Left ventricle myocardium inferior (tissue), 1 donor: ENCODE data around the gene MAGED2. TPM values are rescaled to one million over a fixed set of nuclear protein-coding genes. Genes with fewer than 3 reads are reported as not detected.
"Not testable (repeated sequence)": the region's sequence is repeated elsewhere in the genome, so short reads cannot be mapped to it uniquely, and the experiment has no call there.

Experiments
- DNase-seq: peaks from one replicate; pipeline ENCODE4 v3.0.0-alpha.2; 2020
- H3K27ac ChIP-seq: fragments of 200-600 bp; replicated peaks from 2 replicates; pipeline ENCODE4 v1.8.0; 2021
- H3K27me3 ChIP-seq: fragments of 200-600 bp; 2 replicates; pipeline ENCODE4 v1.8.0; 2021; ENCODE audit warnings: low read depth
- H3K36me3 ChIP-seq: fragments of 200-600 bp; 2 replicates; pipeline ENCODE4 v1.8.0; 2021
- H3K4me1 ChIP-seq: fragments of 200-600 bp; 2 replicates; pipeline ENCODE4 v1.8.0; 2021
- H3K4me3 ChIP-seq: fragments of 200-600 bp; 2 replicates; pipeline ENCODE4 v1.8.0; 2021; ENCODE audit warnings: mild to moderate bottlenecking, moderate library complexity
- H3K9me3 ChIP-seq: fragments of 200-600 bp; replicated peaks from 2 replicates; pipeline ENCODE4 v1.8.0; 2021
- intact Hi-C: fragments of 100-400 bp; cut with micrococcal nuclease; formaldehyde crosslinking; loops from one replicate; pipeline ENCODE4 v1.11.0; 2022
- total RNA-seq: library from RNA; stranded (reverse); fragmentation: NEBNext Ultra II Directional; extraction: Animal tissue kit (Norgen Biotek cat#: 25700); gene quantifications from one replicate; pipeline ENCODE4 v1.2.1, GENCODE V29; 2021
- TF ChIP-seq, protein P1 (sequence below): fragments of 200-600 bp; IDR thresholded peaks from 2 replicates; pipeline ENCODE4 v1.8.0; 2021; ENCODE audit warnings: antibody characterized with exemption, mild to moderate bottlenecking, borderline replicate concordance
- donor health status: DM: no; HTN: yes; CAD: no; lungs with severe emphysema.

Gene MAGED2
- total RNA-seq, 1 donor from 2014 or later: 81.3 TPM

DNA sequence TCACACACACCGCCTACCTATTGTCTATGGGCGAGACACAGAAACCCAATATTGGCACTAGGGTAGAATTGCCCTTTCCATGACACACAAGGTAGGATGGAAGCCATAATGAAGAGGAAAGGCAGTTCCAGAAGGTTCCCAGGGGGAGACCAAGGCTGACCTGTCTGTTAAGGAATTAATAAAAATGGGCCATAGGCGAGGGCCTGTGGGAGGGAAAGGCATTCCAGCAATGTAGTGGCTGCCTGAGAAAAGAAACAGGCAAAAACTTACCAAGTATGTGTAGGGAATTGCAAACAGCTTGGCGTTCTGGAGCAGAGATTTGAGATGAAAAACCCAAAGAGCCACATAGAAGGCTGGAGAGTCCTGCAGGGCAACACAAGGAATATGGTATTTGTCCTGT, 19.1 kb downstream of the MAGED2 start:
- intact Hi-C loops: no loop called here
- TF ChIP-seq, protein P1, sequence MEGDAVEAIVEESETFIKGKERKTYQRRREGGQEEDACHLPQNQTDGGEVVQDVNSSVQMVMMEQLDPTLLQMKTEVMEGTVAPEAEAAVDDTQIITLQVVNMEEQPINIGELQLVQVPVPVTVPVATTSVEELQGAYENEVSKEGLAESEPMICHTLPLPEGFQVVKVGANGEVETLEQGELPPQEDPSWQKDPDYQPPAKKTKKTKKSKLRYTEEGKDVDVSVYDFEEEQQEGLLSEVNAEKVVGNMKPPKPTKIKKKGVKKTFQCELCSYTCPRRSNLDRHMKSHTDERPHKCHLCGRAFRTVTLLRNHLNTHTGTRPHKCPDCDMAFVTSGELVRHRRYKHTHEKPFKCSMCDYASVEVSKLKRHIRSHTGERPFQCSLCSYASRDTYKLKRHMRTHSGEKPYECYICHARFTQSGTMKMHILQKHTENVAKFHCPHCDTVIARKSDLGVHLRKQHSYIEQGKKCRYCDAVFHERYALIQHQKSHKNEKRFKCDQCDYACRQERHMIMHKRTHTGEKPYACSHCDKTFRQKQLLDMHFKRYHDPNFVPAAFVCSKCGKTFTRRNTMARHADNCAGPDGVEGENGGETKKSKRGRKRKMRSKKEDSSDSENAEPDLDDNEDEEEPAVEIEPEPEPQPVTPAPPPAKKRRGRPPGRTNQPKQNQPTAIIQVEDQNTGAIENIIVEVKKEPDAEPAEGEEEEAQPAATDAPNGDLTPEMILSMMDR: no peak
- Histone ChIP-seq H3K27me3 (no peaks in the 10 kb centered on the region), H3K36me3 (no peaks in the 10 kb centered on the region), H3K27ac (no peak overlapping the region), H3K4me1 (no peaks in the 10 kb centered on the region), H3K9me3 (no peaks in the 10 kb centered on the region), H3K4me3 (no peak overlapping the region)
- DNase-seq: no peak

DNA sequence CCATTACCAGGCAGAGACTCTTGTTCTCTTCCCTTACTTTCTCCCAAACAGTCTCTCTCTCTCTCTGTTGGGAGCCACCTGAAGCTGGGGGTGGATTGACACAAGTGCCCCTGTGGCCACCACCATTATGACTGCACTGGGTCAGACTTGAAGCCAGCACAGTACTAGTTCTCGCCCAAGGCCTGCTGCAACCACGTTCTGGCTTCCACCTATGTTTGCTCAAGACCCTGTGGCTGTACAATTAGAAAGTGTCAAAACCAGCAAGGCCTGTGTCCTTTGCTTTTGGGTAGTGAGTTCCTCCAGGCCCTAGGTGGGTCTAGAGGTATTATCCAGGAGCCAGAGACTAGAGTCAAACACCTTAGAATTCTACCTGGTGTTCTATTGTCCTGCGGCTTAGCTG, 31.0 kb downstream of the MAGED2 start:
- Histone ChIP-seq H3K27me3 (no peaks in the 10 kb centered on the region), H3K4me3 (no peak overlapping the region), H3K4me1 (no peaks in the 10 kb centered on the region), H3K36me3 (no peaks in the 10 kb centered on the region), H3K9me3 (no peaks in the 10 kb centered on the region), H3K27ac (no peak overlapping the region)
- intact Hi-C loops: no loop called here
- TF ChIP-seq, protein P1: no peak
- no peak for DNase-seq

DNA sequence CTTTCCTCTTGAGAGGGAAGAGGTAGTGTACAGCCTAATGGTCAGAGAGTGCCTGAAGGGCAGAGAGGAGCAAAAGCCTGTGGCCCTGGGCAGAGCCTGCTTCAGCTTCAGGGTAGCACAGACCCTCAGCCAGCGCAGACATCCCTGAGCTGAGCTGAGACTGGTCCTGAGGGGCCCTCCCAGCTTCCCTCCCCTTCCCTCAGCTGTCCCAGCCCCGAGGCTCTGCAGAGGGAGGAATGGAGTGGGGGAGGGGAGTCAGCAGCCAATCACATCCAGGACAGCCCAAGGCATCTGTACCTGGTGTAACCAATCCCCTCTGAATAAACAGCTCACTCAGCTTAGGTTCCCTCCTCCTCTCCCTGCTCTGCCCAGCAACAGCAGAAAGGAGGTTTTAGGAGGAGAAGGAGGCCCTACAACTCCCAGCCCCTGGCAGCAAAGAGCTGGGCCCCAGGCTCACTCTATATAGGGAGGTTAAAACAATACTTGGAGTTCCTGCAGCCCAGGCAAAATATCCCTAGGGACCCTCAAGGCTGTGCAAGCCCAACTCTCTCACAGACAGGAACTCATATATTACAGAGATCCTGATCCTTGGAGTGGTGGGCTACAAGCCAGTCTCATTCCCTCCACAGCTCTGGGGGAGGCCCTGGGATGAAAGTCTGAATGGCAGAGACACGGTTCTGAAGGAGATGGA, 33.8 kb downstream of the MAGED2 start:
- H3K36me3 ChIP-seq, DNase-seq, H3K4me3 ChIP-seq, H3K9me3 ChIP-seq, intact Hi-C loops, H3K4me1 ChIP-seq, H3K27me3 ChIP-seq, H3K27ac ChIP-seq: not testable (repeated sequence)

DNA sequence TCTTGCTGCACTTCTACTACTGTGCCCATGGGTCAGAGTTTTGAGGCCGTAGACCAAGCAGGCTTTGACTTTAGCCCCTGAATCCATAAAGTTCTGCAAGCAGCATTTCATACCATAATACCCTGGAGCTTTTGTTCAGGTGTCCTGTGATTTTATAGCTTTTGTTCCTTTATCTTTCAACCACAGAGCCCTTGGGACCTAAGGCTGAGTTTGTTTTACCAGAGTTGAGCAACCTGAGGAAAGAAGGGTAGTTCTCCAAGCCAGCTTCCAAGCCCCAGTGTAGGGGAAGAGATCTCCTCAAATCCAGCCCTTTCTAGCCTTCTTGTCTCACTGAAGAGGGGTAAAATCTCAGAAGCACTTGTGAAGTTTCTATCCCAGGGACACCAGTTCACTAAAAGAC, 35.1 kb downstream of the MAGED2 start:
- no peak overlapping the region for H3K4me3 ChIP-seq
- no peaks in the 10 kb centered on the region for H3K27me3 ChIP-seq
- H3K27ac ChIP-seq: no peak overlapping the region
- intact Hi-C loops: no loop called here
- no peak for DNase-seq
- H3K4me1 ChIP-seq: no peaks in the 10 kb centered on the region
- no peaks in the 10 kb centered on the region for H3K9me3 ChIP-seq
- H3K36me3 ChIP-seq: no peaks in the 10 kb centered on the region
- TF ChIP-seq, protein P1: no peak

DNA sequence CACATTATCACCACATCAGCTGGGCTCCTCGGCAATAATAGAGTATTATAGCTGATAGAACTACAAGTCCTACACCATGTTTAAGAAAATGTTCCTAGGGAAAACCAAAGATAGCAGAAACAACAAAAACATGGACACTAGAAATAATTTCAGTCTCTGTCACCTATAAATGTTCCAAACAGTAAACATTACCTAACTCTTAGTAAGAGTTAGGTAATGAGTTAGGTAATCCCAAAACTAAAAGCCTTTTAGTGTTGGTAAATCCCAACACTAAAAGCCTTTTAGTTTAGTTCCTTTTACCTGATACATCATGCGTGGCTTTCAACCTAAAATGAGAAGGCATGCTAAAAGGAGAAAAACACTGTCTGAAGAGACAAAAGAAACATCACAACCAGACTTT, 35.5 kb downstream of the MAGED2 start:
- H3K4me1 ChIP-seq: no peaks in the 10 kb centered on the region
- TF ChIP-seq, protein P1: no peak
- H3K27me3 ChIP-seq: no peaks in the 10 kb centered on the region
- no peak overlapping the region for H3K27ac ChIP-seq
- no peaks in the 10 kb centered on the region for H3K9me3 ChIP-seq
- intact Hi-C loops: no loop called here
- no peak overlapping the region for H3K4me3 ChIP-seq
- DNase-seq: no peak
- no peaks in the 10 kb centered on the region for H3K36me3 ChIP-seq

DNA sequence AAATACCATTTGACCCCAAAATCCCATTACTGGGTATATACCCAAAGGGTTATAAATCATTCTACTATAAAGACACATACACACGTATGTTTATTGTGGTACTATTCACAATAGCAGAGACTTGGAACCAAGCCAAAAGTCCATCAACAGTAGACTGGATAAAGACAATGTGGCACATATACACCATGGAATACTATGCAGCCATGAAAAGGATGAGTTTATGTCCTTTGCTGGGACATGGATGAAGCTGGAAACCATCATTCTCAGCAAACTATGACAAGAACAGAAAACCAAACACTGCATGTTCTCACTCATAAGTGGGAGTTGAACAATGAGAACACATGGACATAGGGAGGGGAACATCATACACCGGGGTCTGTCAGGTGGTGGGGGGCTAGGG, 40.2 kb downstream of the MAGED2 start:
- DNase-seq, H3K27me3 ChIP-seq, H3K9me3 ChIP-seq, H3K4me3 ChIP-seq, H3K27ac ChIP-seq, H3K36me3 ChIP-seq, H3K4me1 ChIP-seq, intact Hi-C loops: not testable (repeated sequence)
